Suprapubic skin (tissue), 3 donors: ENCODE measurements around the gene CXCR6.

Experiments used
- POLR2A ChIP-seq, 2 donors: fragments of 450-650 bp; IDR thresholded peaks; one replicate each; pipeline ENCODE4 v1.6.1; 2017; ENCODE audit warnings: antibody characterized with exemption in 2 of 2, mild to moderate bottlenecking in 2 of 2, moderate library complexity in 2 of 2
- TF ChIP-seq, protein P1 (sequence below), 2 donors: fragments of 200-600 bp in 1 of 2; fragments of 450-650 bp in 1 of 2; sonication (generic) in 1 of 2; IDR thresholded peaks; one replicate each; pipeline ENCODE4 v1.5.1; 2016 to 2019; ENCODE audit warnings: antibody characterized with exemption in 2 of 2, mild to moderate bottlenecking in 1 of 2, moderate library complexity in 1 of 2

DNA sequence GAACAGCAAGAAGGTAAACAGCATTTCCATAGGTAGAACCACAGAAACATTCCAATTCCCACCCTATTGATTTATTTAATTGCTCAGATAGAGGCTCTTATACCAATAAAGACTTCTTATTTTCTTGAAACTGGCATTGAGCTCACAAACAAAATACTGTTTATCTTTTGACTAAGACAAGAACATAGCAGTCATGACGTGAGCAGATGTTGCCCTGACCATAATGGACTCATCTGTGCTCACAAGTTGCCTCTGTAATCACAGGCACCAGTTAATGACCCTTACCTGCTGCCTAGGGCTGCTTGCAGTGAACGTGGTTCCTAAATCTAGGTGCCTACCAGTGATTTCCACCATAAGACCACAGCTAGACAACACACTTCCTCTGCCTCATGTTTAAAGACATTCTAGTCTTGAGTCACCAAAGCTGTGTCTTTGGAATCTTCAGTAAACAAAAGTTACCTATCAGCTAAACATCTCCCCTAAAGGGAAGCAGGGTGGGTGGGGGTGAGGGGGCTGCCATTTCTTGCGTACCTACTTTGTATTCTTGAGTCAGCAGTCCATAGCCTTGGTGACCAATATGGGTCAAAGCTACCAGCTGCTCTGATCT is 50.3 kb downstream of the CXCR6 start:
- TF ChIP-seq, protein P1, sequence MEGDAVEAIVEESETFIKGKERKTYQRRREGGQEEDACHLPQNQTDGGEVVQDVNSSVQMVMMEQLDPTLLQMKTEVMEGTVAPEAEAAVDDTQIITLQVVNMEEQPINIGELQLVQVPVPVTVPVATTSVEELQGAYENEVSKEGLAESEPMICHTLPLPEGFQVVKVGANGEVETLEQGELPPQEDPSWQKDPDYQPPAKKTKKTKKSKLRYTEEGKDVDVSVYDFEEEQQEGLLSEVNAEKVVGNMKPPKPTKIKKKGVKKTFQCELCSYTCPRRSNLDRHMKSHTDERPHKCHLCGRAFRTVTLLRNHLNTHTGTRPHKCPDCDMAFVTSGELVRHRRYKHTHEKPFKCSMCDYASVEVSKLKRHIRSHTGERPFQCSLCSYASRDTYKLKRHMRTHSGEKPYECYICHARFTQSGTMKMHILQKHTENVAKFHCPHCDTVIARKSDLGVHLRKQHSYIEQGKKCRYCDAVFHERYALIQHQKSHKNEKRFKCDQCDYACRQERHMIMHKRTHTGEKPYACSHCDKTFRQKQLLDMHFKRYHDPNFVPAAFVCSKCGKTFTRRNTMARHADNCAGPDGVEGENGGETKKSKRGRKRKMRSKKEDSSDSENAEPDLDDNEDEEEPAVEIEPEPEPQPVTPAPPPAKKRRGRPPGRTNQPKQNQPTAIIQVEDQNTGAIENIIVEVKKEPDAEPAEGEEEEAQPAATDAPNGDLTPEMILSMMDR (IDR thresholded peaks at IDR 0.05) = no peak
- no peak for TF ChIP-seq POLR2A (IDR thresholded peaks at IDR 0.05)
